ENCODE results near the gene SGMS2.

DNA sequence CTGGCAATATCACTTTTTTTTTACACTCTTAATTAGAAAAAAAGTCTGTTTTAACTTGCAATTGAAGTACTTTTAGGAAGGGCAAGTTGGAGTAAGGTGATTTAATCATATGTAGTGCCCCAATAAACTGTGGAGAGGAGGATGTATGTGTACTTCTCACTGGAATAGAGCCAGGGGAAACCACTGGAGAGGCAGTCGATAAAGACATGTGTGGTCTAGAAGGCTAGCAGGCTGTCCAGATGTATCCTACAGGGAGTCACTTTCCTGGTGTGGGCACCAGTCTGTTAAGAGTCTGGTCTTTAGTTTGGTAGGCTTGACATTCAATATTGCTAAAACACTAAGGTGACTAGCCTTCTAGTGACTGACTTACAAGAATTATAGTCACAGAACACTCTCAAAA lies 9.6 kb upstream of the SGMS2 start:
- TF ChIP-seq, protein P1, sequence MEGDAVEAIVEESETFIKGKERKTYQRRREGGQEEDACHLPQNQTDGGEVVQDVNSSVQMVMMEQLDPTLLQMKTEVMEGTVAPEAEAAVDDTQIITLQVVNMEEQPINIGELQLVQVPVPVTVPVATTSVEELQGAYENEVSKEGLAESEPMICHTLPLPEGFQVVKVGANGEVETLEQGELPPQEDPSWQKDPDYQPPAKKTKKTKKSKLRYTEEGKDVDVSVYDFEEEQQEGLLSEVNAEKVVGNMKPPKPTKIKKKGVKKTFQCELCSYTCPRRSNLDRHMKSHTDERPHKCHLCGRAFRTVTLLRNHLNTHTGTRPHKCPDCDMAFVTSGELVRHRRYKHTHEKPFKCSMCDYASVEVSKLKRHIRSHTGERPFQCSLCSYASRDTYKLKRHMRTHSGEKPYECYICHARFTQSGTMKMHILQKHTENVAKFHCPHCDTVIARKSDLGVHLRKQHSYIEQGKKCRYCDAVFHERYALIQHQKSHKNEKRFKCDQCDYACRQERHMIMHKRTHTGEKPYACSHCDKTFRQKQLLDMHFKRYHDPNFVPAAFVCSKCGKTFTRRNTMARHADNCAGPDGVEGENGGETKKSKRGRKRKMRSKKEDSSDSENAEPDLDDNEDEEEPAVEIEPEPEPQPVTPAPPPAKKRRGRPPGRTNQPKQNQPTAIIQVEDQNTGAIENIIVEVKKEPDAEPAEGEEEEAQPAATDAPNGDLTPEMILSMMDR (IDR thresholded peaks at IDR 0.05), result no peak
- TF ChIP-seq POLR2A (IDR thresholded peaks at IDR 0.05) (no peak), POLR2AphosphoS5 (IDR thresholded peaks at IDR 0.05) (no peak)

All from breast epithelium (tissue), 3 donors.